Fibroblast of skin of right quadriceps (primary cell): ENCODE data around the gene ATP5IF1.

Experiments
- DNase-seq: peaks from one replicate; pipeline ENCODE4 v3.0.0-alpha.2; 2013

Gene ATP5IF1

GRCh38 chr1:28239004-28239403, 3.1 kb downstream of the ATP5IF1 start:
- DNase-seq, result no peak

GRCh38 chr1:28240024-28240423, 4.1 kb downstream of the ATP5IF1 start:
- DNase-seq, result no peak

GRCh38 chr1:28241638-28242241, 5.8 kb downstream of the ATP5IF1 start:
- no peak for DNase-seq

GRCh38 chr1:28243685-28244311, 7.9 kb downstream of the ATP5IF1 start:
- DNase-seq, result no peak

- DNase-seq, result no peak
These were observed 8.8 kb downstream of the ATP5IF1 start for GRCh38 chr1:28244549-28245251.

- DNase-seq, result no peak
These were observed 10.5 kb downstream of the ATP5IF1 start for GRCh38 chr1:28246427-28246832.

GRCh38 chr1:28247612-28248272, 11.8 kb downstream of the ATP5IF1 start:
- DNase-seq, result no peak

GRCh38 chr1:28248273-28249012, 12.5 kb downstream of the ATP5IF1 start:
- DNase-seq, result peak; percentile 78

GRCh38 chr1:28249013-28249865, 13.3 kb downstream of the ATP5IF1 start:
- DNase-seq, result peak; percentile 78

- DNase-seq, result peak; percentile 42
These were observed 14.0 kb downstream of the ATP5IF1 start for GRCh38 chr1:28249866-28250295.

- no peak for DNase-seq
These were observed 20.4 kb downstream of the ATP5IF1 start for GRCh38 chr1:28256197-28256827.

- DNase-seq, result no peak
These were observed 21.8 kb downstream of the ATP5IF1 start for GRCh38 chr1:28257736-28258135.

GRCh38 chr1:28258628-28259251, 22.8 kb downstream of the ATP5IF1 start:
- DNase-seq, result no peak

- peak; percentile 99 for DNase-seq
These were observed 23.5 kb downstream of the ATP5IF1 start, which contains the start of gene SESN2 for GRCh38 chr1:28259252-28259933. Gene SESN2 (plus strand): TSS chr1:28259518. CDS start chr1:28259848, 330 bp downstream.

GRCh38 chr1:28259934-28260802, 24.2 kb downstream of the ATP5IF1 start:
- peak; percentile 77 for DNase-seq

GRCh38 chr1:28260803-28261174, 24.9 kb downstream of the ATP5IF1 start:
- no peak for DNase-seq

- DNase-seq, result no peak
These were observed 29.0 kb downstream of the ATP5IF1 start for GRCh38 chr1:28264897-28265296.

- no peak for DNase-seq
These were observed 29.7 kb downstream of the ATP5IF1 start for GRCh38 chr1:28265577-28265976.

GRCh38 chr1:28266920-28267322, 31.0 kb downstream of the ATP5IF1 start:
- no peak for DNase-seq
